ENCODE data around the gene CSNK2B. TPM values are rescaled to one million over a fixed set of nuclear protein-coding genes. Genes with fewer than 3 reads are reported as not detected.

The CSNK2B gene
- 106 and 134 TPM in 2 replicates for total RNA-seq (2013; cell fraction: nucleolus; rRNA removed)
- total RNA-seq (2014; rRNA removed) = 271 and 286 TPM in 2 replicates
- 189 and 205 TPM in 2 replicates for total RNA-seq (2014; rRNA removed; fragmentation: Illumina TruSeq; extraction: Trizol)
- 203 and 229 TPM in 2 replicates for total RNA-seq (2021)
- 266 TPM for polyA plus RNA-seq (2011; ENCODE audit: low read depth)
- polyA plus RNA-seq (2011; rRNA removed) = 27.1 and 56.3 TPM in 2 replicates
- 116 and 178 TPM in 2 replicates for polyA plus RNA-seq (2011; cell fraction: cytosol; rRNA removed)
- 147 and 153 TPM in 2 replicates for polyA plus RNA-seq (2011; cell fraction: nucleus; rRNA removed)
- 279 and 302 TPM in 2 replicates for polyA plus RNA-seq (2012)
- 371 and 380 TPM in 2 replicates for polyA plus RNA-seq (2014; fragmentation: Illumina TruSeq; extraction: Trizol)
- 100 to 1,000 TPM; 286 to 361 TPM for polyA plus RNA-seq (2014; fragmentation: Nextera tagmentation; extraction: Ambion mirVana)
- 118 and 150 TPM in 2 replicates for polyA plus RNA-seq (2014; rRNA removed)
- polyA plus RNA-seq (2016; fragmentation: Nextera tagmentation; extraction: Ambion mirVana) = 100 to 1,000 TPM; 380 to 405 TPM
- polyA minus RNA-seq (2011; rRNA and poly(A)+ RNA removed) = 142 and 149 TPM in 2 replicates
- polyA minus RNA-seq (2011; cell fraction: cytosol; rRNA and poly(A)+ RNA removed) = 76.6 and 76.8 TPM in 2 replicates
- 29.1 and 40.5 TPM in 2 replicates for polyA minus RNA-seq (2011; cell fraction: nucleus; rRNA and poly(A)+ RNA removed)
- percentile 73 among the genes with signal in this experiment for Bru-seq, nascent RNA
- percentile 89 among the genes with signal in this experiment for BruChase-seq, experiment 1, labeled RNA remaining after a 6-hour chase
- percentile 78 among the genes with signal in this experiment for BruChase-seq, experiment 2, labeled RNA remaining after a 2-hour chase
- long read RNA-seq, experiment 1, transcript CSNK2B-203 (7 exons, 948 nt) = major isoform, 102 of 111 reads
- long read RNA-seq, experiment 1, partial matches to known transcripts = 4 of 111 reads
- long read RNA-seq, experiment 1, other reads (novel, unspliced or antisense) = 3 of 111 reads
- long read RNA-seq, experiment 2, transcript CSNK2B-203 (7 exons, 948 nt) = major isoform, 121 of 156 reads
- long read RNA-seq, experiment 2, partial matches to known transcripts = 12 of 156 reads
- long read RNA-seq, experiment 2, other reads (novel, unspliced or antisense) = 16 of 156 reads

DNA sequence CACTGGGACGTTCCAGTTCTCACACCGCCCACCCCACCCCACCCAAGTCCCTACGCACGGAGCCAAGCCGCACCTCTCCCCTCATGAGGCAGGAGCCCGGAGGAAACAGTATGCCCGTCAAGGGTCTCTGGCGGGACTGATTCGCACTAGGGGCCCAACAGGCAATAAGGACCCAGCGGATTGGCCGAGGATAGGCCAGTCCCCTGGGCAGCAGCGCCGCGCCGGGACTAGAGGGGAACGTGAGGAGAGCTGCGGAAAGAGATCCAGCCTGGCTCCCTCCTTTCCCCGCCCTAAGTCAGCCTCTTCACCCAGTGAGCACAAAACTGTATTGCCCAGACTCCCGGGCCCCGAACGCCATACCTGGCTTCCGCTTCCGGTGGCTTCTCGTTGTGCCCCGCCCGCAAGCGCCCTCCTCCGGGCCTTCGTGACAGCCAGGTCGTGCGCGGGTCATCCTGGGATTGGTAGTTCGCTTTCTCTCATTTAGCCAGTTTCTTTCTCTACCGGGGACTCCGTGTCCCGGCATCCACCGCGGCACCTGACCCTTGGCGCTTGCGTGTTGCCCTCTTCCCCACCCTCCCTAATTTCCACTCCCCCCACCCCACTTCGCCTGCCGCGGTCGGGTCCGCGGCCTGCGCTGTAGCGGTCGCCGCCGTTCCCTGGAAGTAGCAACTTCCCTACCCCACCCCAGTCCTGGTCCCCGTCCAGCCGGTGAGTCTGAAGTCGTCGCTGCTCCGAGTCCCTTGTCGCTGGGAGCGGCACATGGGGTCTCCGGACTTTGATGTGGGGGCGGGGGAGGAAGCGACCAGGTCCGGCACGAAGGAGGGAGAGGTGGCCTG is at the start of gene CSNK2B:
Gene CSNK2B (plus strand): TSS at position 580 of the 836 bp plus-strand sequence. CDS start 752 bp downstream, outside the sequence.
- BruUV-seq (replicated peaks) = no TSS peak
- H3K36me3 ChIP-seq (ENCODE audit: control insufficient read depth in 2 of 2, insufficient read depth in 2 of 2, low read length in 1 of 2) = peaks cover 15 to 35% of the 10 kb centered on the region in 2 experiments
- in situ Hi-C loops (cut with MboI) = no loop called here
- 0% methylated on average over 61 of the region's 63 CpGs for WGBS (ENCODE audit: insufficient coverage, insufficient replicate concordance, low lambda C conversion rate, missing lambda C conversion rate)
- intact Hi-C loops (cut with micrococcal nuclease; ENCODE audit: unreplicated experiment) = loop anchor here (1.0 to 5.0 kb wide), 3 partner anchors 45 to 167 kb away; partner anchors contain the start of genes CLIC1 and PRRC2A
- H2AFZ ChIP-seq (ENCODE audit: control insufficient read depth, low read depth, low read length) = peak within 1 kb of the TSS; percentile 77
- FAIRE-seq = peak; percentile 96
- peak within 1 kb of the TSS; percentile 95 for H3K4me2 ChIP-seq (ENCODE audit: control insufficient read depth, insufficient read depth)
- H3K27ac ChIP-seq (ENCODE audit: control insufficient read depth, insufficient read depth) = peak within 1 kb of the TSS; percentile 94
- DNase-seq (ENCODE audit: low read depth, low spot score) = peak; percentile 91
- H4K20me1 ChIP-seq (ENCODE audit: control insufficient read depth, insufficient read depth) = no peaks in the 10 kb centered on the region
- H3K4me1 ChIP-seq (ENCODE audit: control insufficient read depth, insufficient read depth, low read length) = peaks cover 37% of the 10 kb centered on the region
- H3K9me3 ChIP-seq (replicated peaks; ENCODE audit: control insufficient read depth, insufficient read depth, low read length) = no peaks in the 10 kb centered on the region
- ChIA-PET SMC1A (ENCODE audit: uncharacterized antibody, unreplicated experiment) (interaction anchor here (0.7 to 2.6 kb wide), 4 partner anchors 11 to 72 kb away, joined by 3 to 31 read pairs (median 3); partner anchors contain the start of genes APOM and BAG6), CTCF (interaction anchor here (0.9 to 2.3 kb wide), 4 partner anchors 14 to 166 kb away, joined by 3 to 15 read pairs (median 6); partner anchors contain the start of gene BAG6), RAD21 (ENCODE audit: unreplicated experiment) (interaction anchor here (0.8 to 1.6 kb wide), 6 partner anchors 12 to 172 kb away, joined by 3 to 8 read pairs (median 4); partner anchors contain the start of genes BAG6, NCR3 and TNF), POLR2A (interaction anchor here (0.5 to 5.9 kb wide), 13 partner anchors 8 to 294 kb away, joined by 3 to 107 read pairs (median 4); partner anchors contain the start of genes APOM, BAG6, LSM2 and LTB)
- ATAC-seq = peak; percentile 89
- H3K4me3 ChIP-seq = peak within 1 kb of the TSS; percentile 93
- H3K79me2 ChIP-seq (ENCODE audit: control insufficient read depth, insufficient read depth, low read length) = peaks cover 51% of the 10 kb centered on the region
- H3K9ac ChIP-seq (ENCODE audit: control insufficient read depth, insufficient read depth, low read length) = peak within 1 kb of the TSS; percentile 97
- H3K27me3 ChIP-seq (replicated peaks in 1 of 2; ENCODE audit: control insufficient read depth in 2 of 2, insufficient read depth in 2 of 2, low read length in 1 of 2) = no peaks in the 10 kb centered on the region
- TF ChIP-seq NRF1 (conservative IDR thresholded peaks at IDR 0.05; ENCODE audit: low read depth, low read length) (peak; percentile 40), TCF12 (IDR thresholded peaks at IDR 0.05; ENCODE audit: low read depth, low read length) (peak; percentile 19; the same call in 1 of the 2 replicates), IRF4 (IDR thresholded peaks at IDR 0.05; ENCODE audit: low read depth, low read length) (no peak), POU2F2 (IDR thresholded peaks at IDR 0.05; ENCODE audit: borderline replicate concordance, low read depth, low read length) (peak; percentile 60; the same call in 2 of the 3 replicates), SP1 (IDR thresholded peaks at IDR 0.05; ENCODE audit: low read depth, low read length) (peak; percentile 59), TCF3 (IDR thresholded peaks at IDR 0.05; ENCODE audit: borderline replicate concordance, insufficient read depth, low read depth, low read length) (no peak), MXI1 (IDR thresholded peaks at IDR 0.05; ENCODE audit: low read depth, low read length) (peak; percentile 37), CHD4 (IDR thresholded peaks at IDR 0.05) (no peak), RBBP5 (conservative IDR thresholded peaks at IDR 0.05) (no peak), ETV6 (conservative IDR thresholded peaks at IDR 0.05 in 1 of 2, IDR thresholded peaks at IDR 0.05 in 1 of 2; ENCODE audit: borderline replicate concordance in 1 of 2, low read depth in 1 of 2) (no peak), SIN3A (IDR thresholded peaks at IDR 0.05; ENCODE audit: low read depth, low read length) (peak; percentile 61; the same call in 1 of the 2 replicates), CREM (IDR thresholded peaks at IDR 0.05; ENCODE audit: low read depth) (peak; percentile 90), HCFC1 (IDR thresholded peaks at IDR 0.05; ENCODE audit: low read length) (peak; percentile 97), KDM1A (IDR thresholded peaks at IDR 0.05; ENCODE audit: borderline replicate concordance) (no peak), CEBPB (IDR thresholded peaks at IDR 0.05; ENCODE audit: borderline replicate concordance in 1 of 2, low read depth in 2 of 2, low read length in 2 of 2) (no peak), NBN (IDR thresholded peaks at IDR 0.05) (no peak), IKZF1 (conservative IDR thresholded peaks at IDR 0.05) (peak; percentile 97), RCOR1 (conservative IDR thresholded peaks at IDR 0.05; ENCODE audit: low read depth, low read length) (no peak)
